ENCODE measurements around the gene ATRNL1.

Gene ATRNL1

GRCh38 chr10:115049318-115049717 is 43.8 kb upstream of the ATRNL1 start:
- H3K4me3 ChIP-seq (ENCODE audit: low read length), result no peak overlapping the region
- DNase-seq (ENCODE audit: low read depth), result no peak
- TF ChIP-seq CTCF (IDR thresholded peaks at IDR 0.05; ENCODE audit: insufficient read depth, low read depth, low read length, missing control alignments), result no peak

GRCh38 chr10:115049960-115050359 is 43.2 kb upstream of the ATRNL1 start:
- TF ChIP-seq CTCF (IDR thresholded peaks at IDR 0.05; ENCODE audit: insufficient read depth, low read depth, low read length, missing control alignments), result no peak
- no peak for DNase-seq (ENCODE audit: low read depth)
- H3K4me3 ChIP-seq (ENCODE audit: low read length), result no peak overlapping the region

GRCh38 chr10:115050375-115051010 is 42.7 kb upstream of the ATRNL1 start:
- no peak overlapping the region for H3K4me3 ChIP-seq (ENCODE audit: low read length)
- DNase-seq (ENCODE audit: low read depth), result no peak
- TF ChIP-seq CTCF (IDR thresholded peaks at IDR 0.05; ENCODE audit: insufficient read depth, low read depth, low read length, missing control alignments), result no peak

- H3K4me3 ChIP-seq (ENCODE audit: low read length), result no peak overlapping the region
- TF ChIP-seq CTCF (IDR thresholded peaks at IDR 0.05; ENCODE audit: insufficient read depth, low read depth, low read length, missing control alignments), result no peak
- no peak for DNase-seq (ENCODE audit: low read depth)
Observed at GRCh38 chr10:115051216-115051615, 41.9 kb upstream of the ATRNL1 start.

- H3K4me3 ChIP-seq (ENCODE audit: low read length), result no peak overlapping the region
- no peak for TF ChIP-seq CTCF (IDR thresholded peaks at IDR 0.05; ENCODE audit: insufficient read depth, low read depth, low read length, missing control alignments)
- DNase-seq (ENCODE audit: low read depth), result no peak
Observed at GRCh38 chr10:115052226-115052625, 40.9 kb upstream of the ATRNL1 start.

- TF ChIP-seq CTCF (IDR thresholded peaks at IDR 0.05; ENCODE audit: insufficient read depth, low read depth, low read length, missing control alignments), result no peak
- no peak for DNase-seq (ENCODE audit: low read depth)
- no peak overlapping the region for H3K4me3 ChIP-seq (ENCODE audit: low read length)
Observed at GRCh38 chr10:115052728-115053127, 40.4 kb upstream of the ATRNL1 start.

GRCh38 chr10:115056186-115056585 is 37.0 kb upstream of the ATRNL1 start:
- DNase-seq (ENCODE audit: low read depth), result no peak
- TF ChIP-seq CTCF (IDR thresholded peaks at IDR 0.05; ENCODE audit: insufficient read depth, low read depth, low read length, missing control alignments), result no peak
- H3K4me3 ChIP-seq (ENCODE audit: low read length), result no peak overlapping the region

Measured in epithelial cell of esophagus (primary cell).